ENCODE measurements around the gene TLR7. TPM values are rescaled to one million over a fixed set of nuclear protein-coding genes. Genes with fewer than 3 reads are reported as not detected.

Gene TLR7
- 1 to 10 TPM in 1 of 4 donors, under 1 TPM in 2, not detected in 1; 0.29 to 2.2 (median 0.40) TPM for total RNA-seq

- Histone ChIP-seq H3K9me3 (no peaks in the 10 kb centered on the region), H3K36me3 (no peaks in the 10 kb centered on the region), H3K27ac (no peak within 1 kb of the TSS), H3K4me3 (no peak within 1 kb of the TSS), H3K4me1 (no peaks in the 10 kb centered on the region), H3K27me3 (no peaks in the 10 kb centered on the region)
- intact Hi-C loops (cut with DNase I; ENCODE audit: low total_unique reads): no loop called here
- DNase-seq: no peak
- TF ChIP-seq POLR2A (IDR thresholded peaks at IDR 0.05) (no peak), CTCF (IDR thresholded peaks at IDR 0.05) (no peak)
These were observed at the start of gene TLR7 for GRCh38 chrX:12866451-12867377. Gene TLR7 (plus strand): TSS chrX:12867072. CDS start chrX:12867579, 507 bp downstream.

- TF ChIP-seq CTCF (IDR thresholded peaks at IDR 0.05) (no peak), POLR2A (IDR thresholded peaks at IDR 0.05) (no peak)
- Histone ChIP-seq H3K36me3 (no peaks in the 10 kb centered on the region), H3K4me1 (no peaks in the 10 kb centered on the region), H3K27me3 (no peaks in the 10 kb centered on the region), H3K4me3 (no peak overlapping the region), H3K9me3 (no peaks in the 10 kb centered on the region), H3K27ac (no peak overlapping the region)
- intact Hi-C loops (cut with DNase I; ENCODE audit: low total_unique reads): no loop called here
- no peak for DNase-seq
These were observed 49.3 kb upstream of the TLR7 start for GRCh38 chrX:12817528-12817927.

GRCh38 chrX:12819222-12819621, 47.6 kb upstream of the TLR7 start:
- no peaks in the 10 kb centered on the region for H3K36me3 ChIP-seq
- no peaks in the 10 kb centered on the region for H3K4me1 ChIP-seq
- no peak for TF ChIP-seq POLR2A (IDR thresholded peaks at IDR 0.05)
- no peak for TF ChIP-seq CTCF (IDR thresholded peaks at IDR 0.05)
- H3K9me3 ChIP-seq: no peaks in the 10 kb centered on the region
- H3K4me3 ChIP-seq: no peak overlapping the region
- no peaks in the 10 kb centered on the region for H3K27me3 ChIP-seq
- no peak overlapping the region for H3K27ac ChIP-seq
- DNase-seq: no peak
- intact Hi-C loops (cut with DNase I; ENCODE audit: low total_unique reads): no loop called here

GRCh38 chrX:12820737-12821136, 46.1 kb upstream of the TLR7 start:
- TF ChIP-seq POLR2A (IDR thresholded peaks at IDR 0.05) (no peak), CTCF (IDR thresholded peaks at IDR 0.05) (no peak)
- Histone ChIP-seq H3K36me3 (no peaks in the 10 kb centered on the region), H3K4me3 (no peak overlapping the region), H3K27me3 (no peaks in the 10 kb centered on the region), H3K9me3 (no peaks in the 10 kb centered on the region), H3K4me1 (no peaks in the 10 kb centered on the region), H3K27ac (no peak overlapping the region)
- DNase-seq: no peak
- intact Hi-C loops (cut with DNase I; ENCODE audit: low total_unique reads): no loop called here

GRCh38 chrX:12824944-12825343, 41.9 kb upstream of the TLR7 start:
- TF ChIP-seq CTCF (IDR thresholded peaks at IDR 0.05): no peak
- no peak for TF ChIP-seq POLR2A (IDR thresholded peaks at IDR 0.05)
- Histone ChIP-seq H3K9me3 (no peaks in the 10 kb centered on the region), H3K4me3 (no peak overlapping the region), H3K27me3 (no peaks in the 10 kb centered on the region), H3K4me1 (no peaks in the 10 kb centered on the region), H3K27ac (no peak overlapping the region), H3K36me3 (no peaks in the 10 kb centered on the region)
- intact Hi-C loops (cut with DNase I; ENCODE audit: low total_unique reads): no loop called here
- DNase-seq: no peak

All from uterus (tissue), 4 donors.